Stromal cell of bone marrow (primary cell): ENCODE results near the gene PRH1.

Source experiments
- DNase-seq: peaks from one replicate; pipeline ENCODE4 v3.0.0-alpha.2; 2012; ENCODE audit warnings: low read depth

Gene PRH1

GRCh38 chr12:10884086-10884725 lies at the start of gene PRH1:
PRH1 (minus strand) TSS chr12:10884255; CDS start chr12:10884217, 38 bp downstream.
- DNase-seq, result no peak

- DNase-seq, result no peak
These were observed 44.8 kb upstream of the PRH1 start, which contains the start of gene PRH2 for GRCh38 chr12:10928746-10929286. PRH2 (plus strand) TSS chr12:10929236; CDS start chr12:10929274, 38 bp downstream.

- no peak for DNase-seq
These were observed 42.2 kb upstream of the PRH1 start for GRCh38 chr12:10926269-10926668.

GRCh38 chr12:10919809-10920208 lies 35.8 kb upstream of the PRH1 start:
- no peak for DNase-seq

- DNase-seq, result no peak
These were observed 26.3 kb upstream of the PRH1 start for GRCh38 chr12:10910380-10910779.

- no peak for DNase-seq
These were observed 25.4 kb upstream of the PRH1 start, which contains the start of gene TAS2R13 for GRCh38 chr12:10909462-10909861. TAS2R13 (minus strand) TSS chr12:10909562; CDS start chr12:10909298, 264 bp downstream.

- DNase-seq, result no peak
These were observed 20.6 kb upstream of the PRH1 start for GRCh38 chr12:10904686-10905085.

GRCh38 chr12:10901427-10901826 lies 17.4 kb upstream of the PRH1 start:
- no peak for DNase-seq

- no peak for DNase-seq
These were observed 16.9 kb upstream of the PRH1 start for GRCh38 chr12:10900972-10901371.

- DNase-seq, result no peak
These were observed 16.5 kb upstream of the PRH1 start for GRCh38 chr12:10900530-10900929.

- no peak for DNase-seq
These were observed 12.8 kb upstream of the PRH1 start for GRCh38 chr12:10896854-10897253.

- DNase-seq, result no peak
These were observed 7.9 kb upstream of the PRH1 start for GRCh38 chr12:10891937-10892336.

- no peak for DNase-seq
These were observed 5.2 kb upstream of the PRH1 start for GRCh38 chr12:10889226-10889625.

GRCh38 chr12:10873378-10873777 lies 10.7 kb downstream of the PRH1 start:
- no peak for DNase-seq

- no peak for DNase-seq
These were observed 16.7 kb downstream of the PRH1 start for GRCh38 chr12:10867381-10867780.

GRCh38 chr12:10863512-10864218 lies 20.4 kb downstream of the PRH1 start:
- no peak for DNase-seq

GRCh38 chr12:10861366-10861765 lies 22.7 kb downstream of the PRH1 start:
- DNase-seq, result no peak

GRCh38 chr12:10855807-10856206 lies 28.2 kb downstream of the PRH1 start:
- no peak for DNase-seq

- no peak for DNase-seq
These were observed 30.3 kb downstream of the PRH1 start for GRCh38 chr12:10853776-10854175.

GRCh38 chr12:10851243-10851858 lies 32.7 kb downstream of the PRH1 start:
- DNase-seq, result no peak

GRCh38 chr12:10849425-10849878 lies 34.6 kb downstream of the PRH1 start, which contains the start of gene PRR4:
PRR4 (minus strand) TSS chr12:10849475; CDS start chr12:10849437, 38 bp downstream.
- DNase-seq, result no peak

GRCh38 chr12:10847744-10848143 lies 36.3 kb downstream of the PRH1 start:
- DNase-seq, result no peak

GRCh38 chr12:10842862-10843261 lies 41.2 kb downstream of the PRH1 start:
- DNase-seq, result no peak
